ENCODE measurements around the gene SPOCK1.

Gene SPOCK1

DNA sequence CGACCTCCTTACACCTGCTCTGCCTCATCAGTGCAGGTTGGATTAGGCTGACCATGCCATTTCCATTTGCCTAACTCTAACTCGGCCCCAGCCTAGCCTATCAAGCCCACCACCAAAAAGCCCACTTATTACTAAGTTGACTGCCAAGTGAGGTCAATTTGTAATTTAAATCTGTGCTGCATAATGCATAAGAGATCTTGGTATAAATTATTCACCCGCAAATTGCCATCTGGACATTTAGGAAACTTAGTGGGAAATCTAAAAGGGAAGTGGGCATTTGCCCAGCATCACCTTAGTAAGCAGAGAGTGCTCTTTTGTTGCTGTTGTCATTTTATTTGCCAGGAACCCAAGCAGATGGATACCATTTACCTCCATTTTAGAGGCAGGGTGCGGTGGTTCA lies 143.0 kb downstream of the SPOCK1 start:
- DNase-seq, result no peak

DNA sequence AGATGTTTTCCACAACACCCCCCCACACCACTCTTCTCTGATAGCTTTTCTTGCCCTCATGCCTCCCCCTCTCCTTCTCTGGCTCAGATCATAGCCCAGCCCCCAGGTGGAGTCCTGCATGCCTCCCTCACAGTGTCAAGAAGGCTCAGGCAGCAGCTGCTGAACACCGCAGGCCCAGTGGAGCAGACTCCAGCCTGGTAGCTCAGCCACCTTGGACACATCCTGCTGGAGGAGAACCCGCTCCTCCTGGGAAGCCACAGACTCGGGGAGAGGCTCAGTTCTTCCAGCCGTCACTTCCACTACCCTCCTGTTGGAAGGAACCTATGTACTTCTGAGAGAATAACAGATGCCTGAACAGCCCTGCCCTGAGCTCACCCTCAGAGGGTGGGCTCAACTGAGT lies 143.4 kb downstream of the SPOCK1 start:
- DNase-seq, result no peak

DNA sequence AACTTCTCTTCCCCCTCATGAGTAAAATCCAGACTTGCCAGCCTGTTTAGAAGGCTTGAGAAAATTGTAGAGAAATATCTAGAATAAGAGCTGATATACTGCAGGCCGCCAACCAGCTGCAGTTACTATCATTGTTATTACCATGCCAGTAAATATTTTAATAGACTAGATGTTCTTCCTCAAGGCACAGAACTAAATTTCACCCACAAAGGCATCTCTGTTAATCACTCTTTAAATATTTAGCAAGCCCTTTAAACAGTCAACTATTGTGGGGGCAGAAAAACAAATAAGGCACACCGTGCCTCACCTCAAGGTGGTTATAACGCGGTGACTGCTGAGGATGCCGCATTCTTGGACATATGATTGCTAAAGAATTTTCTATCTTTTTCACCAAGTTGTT lies 147.0 kb downstream of the SPOCK1 start:
- DNase-seq, result no peak

DNA sequence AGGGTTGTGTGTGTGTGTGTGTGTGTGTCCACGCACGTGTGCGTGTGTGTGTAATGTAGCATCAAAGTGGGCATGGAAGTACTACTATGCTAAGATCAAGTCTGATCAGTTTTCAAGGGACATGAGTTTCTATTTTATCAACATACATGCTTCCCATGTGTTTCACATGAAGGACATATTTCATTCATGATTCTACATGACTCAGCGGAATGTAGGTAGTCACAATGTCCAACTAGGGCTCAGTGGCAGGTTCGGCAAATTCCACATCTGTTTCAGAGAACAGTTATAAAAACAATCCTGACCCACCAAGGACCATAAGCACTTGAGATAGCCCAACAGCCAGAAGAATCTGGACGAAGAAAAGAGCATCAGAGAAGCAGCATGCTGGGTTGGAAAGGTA lies 148.3 kb downstream of the SPOCK1 start:
- DNase-seq, result no peak

DNA sequence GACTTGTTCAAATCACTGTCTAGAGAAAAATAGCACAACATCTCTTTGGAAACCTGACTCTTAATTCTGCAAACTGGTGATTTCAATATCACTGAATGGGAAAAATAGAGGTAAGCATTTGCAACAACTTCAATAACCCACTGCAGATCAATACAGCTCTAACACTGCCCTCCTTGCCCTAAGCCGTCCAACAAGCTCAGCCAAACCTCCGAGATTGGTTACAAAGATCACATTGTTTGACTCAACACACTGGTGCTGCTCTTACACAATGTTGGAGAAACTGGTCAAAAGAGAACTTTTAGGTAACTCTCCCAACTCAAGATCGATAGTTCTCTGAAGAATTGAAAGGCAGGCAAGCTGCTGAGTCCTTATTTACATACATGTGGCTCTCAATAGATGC lies 150.4 kb downstream of the SPOCK1 start:
- DNase-seq, result no peak

DNA sequence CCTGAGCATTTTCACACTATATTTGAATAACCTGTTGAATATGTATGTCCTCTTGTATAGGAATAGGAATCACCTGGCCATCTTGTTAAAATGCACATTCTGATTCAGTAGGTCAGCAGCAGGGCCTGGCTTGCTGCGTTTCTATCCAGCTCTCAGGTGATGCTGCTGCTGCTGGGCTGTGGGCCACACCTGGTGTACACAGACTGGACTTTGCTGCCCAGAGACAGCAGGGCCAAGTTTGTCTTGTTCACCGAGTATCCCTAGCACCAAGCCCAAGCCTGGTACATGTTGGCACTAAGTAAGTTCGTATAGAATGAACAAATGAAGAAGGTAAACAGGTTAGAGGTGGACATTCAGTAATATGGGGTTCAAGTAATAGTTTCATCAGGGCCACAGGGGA lies 151.3 kb downstream of the SPOCK1 start:
- no peak for DNase-seq

DNA sequence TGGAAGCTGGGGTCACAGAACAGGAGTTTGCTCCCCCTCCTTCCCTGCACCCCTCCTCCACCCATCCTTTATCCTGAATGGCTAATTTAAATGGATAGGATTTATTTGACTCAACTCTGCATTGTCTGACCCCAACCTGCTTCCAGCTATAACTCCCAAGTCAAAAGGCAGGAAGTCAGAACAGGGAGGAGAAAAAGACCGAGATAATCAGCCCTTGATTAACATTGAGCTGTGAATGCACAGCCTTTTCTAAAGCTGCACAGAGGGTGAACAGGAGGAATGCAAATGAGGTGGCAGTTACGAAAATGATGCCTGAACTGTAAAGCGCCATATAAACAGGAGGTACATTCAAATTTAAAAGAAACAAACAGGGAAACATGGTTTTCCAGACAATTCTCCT lies 152.8 kb downstream of the SPOCK1 start:
- no peak for DNase-seq

DNA sequence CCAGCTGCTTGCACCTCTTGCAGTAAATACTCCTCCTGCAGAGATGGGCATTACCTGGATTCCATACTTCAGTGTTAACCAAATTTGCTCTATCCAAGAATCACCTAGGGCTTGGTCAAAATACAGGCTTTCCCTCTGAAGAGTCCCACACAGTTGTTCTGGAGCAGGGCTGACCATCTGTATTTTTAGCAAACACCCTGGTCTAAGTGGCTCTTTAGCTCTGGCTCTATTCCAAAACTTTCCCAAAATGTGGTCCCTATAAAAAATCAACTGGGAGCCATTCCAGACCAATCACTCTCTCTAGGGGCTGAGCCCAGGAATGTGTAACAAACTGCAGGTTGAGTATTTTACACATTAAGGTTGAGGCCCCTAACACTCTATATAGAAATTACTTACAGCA lies 153.7 kb downstream of the SPOCK1 start:
- DNase-seq, result no peak

DNA sequence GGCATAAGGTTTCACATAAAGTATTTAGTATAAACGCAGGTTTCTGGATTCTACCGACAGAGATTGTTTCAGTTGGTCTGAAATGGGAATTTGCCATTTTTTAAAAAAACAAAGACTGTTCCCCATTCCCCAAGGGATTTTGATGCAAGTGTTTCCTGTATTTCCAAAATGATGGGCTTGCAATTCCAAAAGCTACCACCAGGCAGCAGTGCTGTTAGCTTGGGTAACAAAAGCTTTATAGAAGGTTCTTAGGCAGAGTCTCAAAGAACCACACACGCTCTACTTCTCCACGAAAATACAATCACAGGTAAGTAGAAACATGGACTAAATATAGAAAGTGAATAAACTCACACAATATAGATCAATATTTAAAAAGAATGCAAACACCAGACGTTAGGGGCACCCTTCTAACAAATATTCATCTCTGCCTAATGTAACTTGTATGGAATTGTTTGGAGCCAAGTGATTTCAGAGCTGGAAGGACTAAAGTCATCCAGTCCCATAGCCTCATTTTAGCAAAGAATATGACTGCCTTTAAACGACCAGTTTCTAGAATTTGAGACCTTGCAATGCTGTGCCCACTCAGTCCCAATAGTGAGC lies 154.3 kb downstream of the SPOCK1 start:
- no peak for DNase-seq

DNA sequence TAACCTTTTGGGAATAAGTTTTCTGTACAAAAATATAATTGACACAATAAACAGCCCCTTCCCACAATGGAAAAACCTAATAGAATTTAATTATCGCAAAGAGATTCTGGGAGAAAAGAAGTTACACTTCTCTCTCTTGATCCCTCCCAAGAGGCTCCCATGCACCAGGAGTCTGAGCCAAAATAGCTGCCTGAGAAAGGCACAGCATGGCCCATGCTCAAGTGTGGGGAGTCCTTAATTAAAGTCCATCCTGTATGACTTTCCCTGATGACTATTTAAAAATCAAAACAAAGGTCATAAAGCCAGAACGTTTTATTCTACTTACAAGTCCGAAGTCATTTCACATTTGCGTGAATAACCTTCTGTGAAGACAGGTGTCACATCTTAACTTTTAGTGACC lies 155.1 kb downstream of the SPOCK1 start:
- DNase-seq, result no peak

DNA sequence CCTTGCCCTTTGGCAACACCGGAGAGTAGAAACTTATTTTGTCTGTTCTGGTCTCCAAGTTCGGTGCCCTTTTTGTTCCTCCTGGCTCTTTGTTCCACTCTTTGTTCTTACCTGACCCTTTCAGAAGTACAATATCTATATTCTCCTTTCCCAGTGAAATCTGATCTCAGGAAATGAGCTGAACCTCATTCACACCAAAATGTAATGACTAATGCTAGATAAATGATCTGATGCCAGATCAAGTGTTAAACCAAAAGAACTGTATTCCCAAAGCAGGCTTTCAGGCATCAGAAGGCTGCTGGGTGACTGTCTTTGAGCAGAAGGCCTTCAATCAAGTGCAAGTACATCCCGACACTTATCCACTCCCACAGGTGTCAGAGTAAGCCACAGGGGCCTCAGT lies 156.4 kb downstream of the SPOCK1 start:
- DNase-seq, result no peak

DNA sequence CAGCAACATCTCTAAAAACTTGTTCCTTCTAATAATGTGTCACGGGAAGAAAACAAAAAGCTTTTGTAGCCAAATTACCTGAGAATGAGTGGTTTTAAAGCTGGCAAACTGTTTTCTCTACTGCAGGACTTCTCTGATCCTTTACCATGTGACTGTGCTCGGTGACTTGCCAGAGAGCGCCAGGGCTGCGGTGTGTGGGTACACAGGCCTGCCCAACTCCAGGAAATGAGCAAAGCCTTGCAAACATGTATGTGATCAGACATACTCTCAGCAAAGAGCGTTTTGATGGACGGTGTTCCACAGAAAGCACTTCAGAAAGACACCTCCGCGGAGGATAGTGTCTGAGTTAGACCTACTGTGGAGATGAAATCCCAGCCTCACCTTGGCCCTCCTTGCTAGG lies 157.3 kb downstream of the SPOCK1 start:
- DNase-seq, result no peak

DNA sequence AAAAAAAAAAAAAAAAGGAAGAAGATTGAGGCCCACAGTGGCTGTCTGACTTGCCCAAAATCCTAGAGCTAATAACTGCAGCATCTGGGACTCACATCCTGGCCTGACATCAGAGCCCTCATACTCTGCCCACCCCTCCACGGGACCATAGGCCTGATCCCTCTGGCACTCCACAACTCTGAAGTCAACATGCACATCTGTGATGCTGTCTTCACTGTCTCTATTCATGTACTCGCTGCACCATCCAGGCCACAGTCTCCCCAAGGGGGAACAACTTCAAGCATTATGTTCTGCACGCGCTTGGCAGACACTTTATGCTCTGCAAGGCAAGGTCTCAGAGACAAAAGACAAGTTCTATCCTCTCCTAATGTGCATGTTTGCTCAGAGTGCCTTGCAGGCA lies 158.2 kb downstream of the SPOCK1 start:
- no peak for DNase-seq

DNA sequence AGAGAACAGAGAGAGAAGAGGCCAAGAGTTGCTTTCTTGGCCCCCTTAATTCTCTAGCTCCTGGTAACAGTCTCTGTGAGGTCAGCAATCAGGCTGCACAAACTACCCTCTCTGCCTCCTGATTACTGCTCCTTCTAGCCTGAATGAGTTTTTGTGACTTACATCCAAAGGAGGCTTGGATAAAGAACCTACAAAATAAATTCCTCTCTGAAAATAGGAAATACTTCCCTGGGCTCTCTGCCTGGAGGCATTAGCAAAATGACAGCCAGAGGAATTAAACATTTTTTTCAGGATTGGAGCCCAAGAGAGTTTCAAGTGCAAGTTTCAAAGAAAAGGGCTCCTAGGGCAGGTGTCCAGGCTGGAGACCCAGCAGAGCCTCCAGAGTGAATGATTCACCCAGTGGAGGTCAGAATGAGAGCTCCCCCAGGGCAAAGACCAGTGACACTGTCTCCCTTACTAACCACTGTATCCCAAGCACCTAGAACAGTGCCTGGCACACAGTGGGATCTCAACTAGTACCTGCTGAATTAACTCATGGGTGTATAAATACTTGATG lies 162.5 kb downstream of the SPOCK1 start:
- DNase-seq, result no peak

DNA sequence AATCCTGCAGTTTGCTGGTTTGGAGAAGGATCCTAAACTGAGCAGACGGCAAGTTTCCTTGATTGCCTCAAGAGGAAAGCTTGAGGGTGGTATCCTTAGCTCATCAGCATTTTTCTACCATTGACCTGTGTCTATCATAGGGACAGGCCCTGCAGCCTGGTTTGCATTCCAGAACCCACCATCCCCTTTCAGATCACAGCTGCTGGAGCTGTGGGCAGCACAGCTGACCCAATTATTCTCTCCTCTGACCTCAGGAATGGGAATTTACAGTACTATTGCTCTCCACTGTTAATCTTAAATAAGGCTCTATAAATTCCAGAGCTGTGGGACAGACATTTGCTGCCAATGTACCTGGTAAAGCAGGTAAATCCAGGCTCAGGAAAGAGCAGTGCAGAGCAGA lies 163.0 kb downstream of the SPOCK1 start:
- DNase-seq, result no peak

DNA sequence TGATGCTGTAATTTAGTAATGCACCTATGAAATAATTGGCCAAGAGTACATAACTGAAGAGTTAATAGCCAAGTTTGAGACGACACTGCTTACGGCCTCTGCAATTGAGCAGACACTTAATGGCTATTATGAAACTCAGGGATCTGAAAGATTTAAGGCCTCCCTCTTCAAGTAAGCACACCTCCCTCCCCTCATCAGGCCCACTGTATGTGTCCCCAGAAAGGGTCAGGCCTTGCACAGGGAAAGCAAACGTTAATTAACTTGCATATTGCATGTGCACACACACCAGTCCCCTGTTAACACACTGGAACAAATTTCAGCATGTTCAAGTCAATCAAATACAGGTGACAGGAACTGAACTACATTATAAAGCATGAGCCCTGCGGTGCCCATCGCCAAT lies 163.6 kb downstream of the SPOCK1 start:
- DNase-seq, result no peak

DNA sequence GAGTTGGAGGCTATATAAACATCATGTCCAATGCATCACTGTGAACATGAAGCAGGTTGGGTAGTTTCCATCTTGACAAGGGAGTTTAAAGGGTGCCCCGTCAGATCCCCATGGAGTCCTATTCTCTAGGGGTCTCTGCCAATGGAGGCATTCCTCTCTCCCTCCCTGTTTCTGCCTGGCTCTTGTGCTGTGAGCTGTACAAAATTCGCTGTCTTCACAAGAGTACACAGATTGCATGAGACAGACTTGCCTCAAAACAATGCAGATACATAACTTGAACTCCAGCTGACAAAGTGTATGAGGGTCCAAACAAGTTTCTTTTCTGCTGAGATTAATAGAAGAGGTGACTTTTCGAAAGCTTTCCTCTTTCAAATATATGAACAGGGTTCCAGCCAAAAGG lies 165.2 kb downstream of the SPOCK1 start:
- no peak for DNase-seq

DNA sequence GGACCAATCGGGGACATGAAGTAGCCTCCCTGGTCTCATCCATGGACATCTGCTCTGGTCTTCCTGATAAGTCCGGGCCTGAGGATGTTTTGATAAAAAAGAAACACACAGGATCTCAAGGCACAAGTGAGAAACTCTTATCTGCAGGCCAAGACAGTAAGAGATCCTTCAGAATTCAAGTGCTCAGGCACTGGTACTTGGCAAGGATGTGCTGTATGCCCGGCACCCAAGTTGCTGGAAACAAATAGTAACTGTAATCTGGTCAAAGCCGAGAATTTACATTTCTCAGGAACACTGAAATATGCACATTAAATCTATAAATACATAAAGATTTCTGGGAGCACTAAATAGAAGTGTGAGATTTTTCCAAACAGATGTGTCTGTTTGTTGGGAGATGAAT lies 165.7 kb downstream of the SPOCK1 start:
- DNase-seq, result no peak

DNA sequence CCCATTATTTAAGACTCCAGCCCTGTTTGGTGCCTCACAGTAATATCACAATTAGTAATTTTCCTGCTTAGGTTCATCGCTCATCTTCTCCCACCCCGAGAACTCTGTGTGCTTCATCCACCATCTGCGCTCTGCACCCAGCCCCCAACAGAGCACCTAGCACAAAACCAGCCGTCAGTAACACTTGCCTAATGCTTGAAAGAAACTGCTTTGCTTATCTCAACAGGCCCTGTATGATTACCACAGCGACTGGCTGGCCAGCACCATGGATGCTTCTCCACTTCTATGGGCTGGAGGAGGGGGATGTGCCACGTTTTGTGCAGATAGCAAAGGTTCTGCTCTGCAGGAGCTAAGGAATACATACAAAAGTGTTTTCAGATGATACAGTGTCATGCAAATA lies 166.8 kb downstream of the SPOCK1 start:
- no peak for DNase-seq

DNA sequence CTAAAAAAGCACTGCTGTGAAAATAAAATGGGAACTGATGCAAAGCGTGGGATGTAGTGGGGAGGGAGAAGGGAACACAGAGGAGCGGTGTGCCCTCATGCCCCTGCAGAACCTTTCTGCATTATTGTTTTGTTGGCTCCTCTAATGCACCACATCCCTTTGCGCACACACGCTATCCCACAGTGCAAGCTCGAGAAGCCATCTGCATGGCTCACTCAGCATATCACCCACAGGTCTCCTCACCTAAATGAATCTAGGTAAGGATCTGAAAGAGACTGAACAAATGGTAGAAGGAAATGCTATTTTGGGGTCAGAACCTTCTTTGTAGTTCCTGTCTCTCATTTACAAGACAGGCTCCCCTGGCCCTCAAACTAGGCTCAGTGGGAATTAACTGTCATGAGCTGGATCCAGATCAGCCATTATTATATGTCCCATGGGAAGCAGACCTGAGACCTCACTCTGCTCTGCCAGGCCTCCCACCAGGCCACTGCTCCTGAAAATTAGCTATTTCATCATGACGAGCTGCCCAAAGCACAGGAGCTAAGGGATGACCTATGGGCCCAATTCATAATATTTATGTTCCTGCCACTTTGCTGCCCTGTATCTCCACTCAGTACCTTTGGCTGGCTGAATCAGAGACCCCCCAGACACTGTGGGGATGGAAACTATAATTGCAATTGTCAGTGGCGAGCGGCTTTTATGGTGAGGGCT lies 169.4 kb downstream of the SPOCK1 start:
- no peak for DNase-seq

DNA sequence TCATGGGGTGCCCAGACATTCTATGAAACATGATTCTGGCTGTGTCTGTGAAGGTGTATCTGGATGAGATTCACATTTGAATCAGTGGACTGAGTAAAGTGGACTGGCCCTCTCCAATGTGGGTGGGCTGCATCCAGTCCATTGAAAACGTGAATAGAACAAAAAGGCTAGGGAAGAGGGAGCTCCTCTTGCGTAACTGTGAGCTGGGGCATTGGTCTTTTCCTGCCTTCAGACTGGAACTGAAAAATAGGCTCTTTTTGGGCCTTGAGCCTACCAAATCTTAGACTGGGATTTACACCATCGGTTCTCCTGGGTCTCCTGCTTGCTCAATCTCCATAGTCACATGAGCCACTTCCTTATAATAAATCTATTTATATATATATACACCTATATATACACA lies 170.1 kb downstream of the SPOCK1 start:
- DNase-seq, result no peak

DNA sequence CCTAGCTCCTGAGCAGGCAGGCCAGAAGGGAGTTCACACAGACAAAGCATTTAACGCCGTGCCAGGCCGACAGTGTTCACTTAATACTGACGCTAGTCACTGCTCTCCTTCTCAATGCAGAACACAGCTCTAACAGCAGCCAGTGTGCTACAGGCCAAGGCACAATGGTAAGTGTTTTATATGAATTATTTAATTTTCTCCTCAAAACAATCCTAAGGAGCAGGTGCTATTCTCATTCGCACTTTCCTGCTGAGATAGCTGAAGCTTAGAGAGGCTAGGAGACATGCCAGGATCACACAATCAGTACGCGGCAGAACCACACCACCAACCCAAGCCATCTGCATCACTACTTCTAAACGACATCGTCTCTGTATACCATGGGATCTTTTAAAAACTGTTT lies 170.7 kb downstream of the SPOCK1 start:
- DNase-seq, result no peak

DNA sequence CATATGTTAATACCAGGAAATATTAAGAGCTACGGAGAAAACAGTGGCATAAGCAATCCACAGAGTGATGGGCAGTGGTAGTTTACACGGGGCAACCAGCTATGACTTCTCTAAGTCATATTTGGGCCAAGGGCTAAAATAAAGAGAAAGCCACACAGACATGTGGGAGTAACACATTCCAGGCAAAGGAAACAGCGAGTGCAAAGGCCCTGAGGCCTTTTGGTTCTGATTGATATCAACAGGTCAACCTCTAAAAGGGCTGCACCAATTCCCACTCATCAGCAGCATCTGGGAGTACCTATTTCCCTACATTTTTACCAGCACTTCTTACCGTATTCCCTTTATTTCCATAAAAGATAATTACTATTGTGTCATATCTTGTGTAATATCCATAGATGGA lies 173.4 kb downstream of the SPOCK1 start:
- DNase-seq, result no peak

DNA sequence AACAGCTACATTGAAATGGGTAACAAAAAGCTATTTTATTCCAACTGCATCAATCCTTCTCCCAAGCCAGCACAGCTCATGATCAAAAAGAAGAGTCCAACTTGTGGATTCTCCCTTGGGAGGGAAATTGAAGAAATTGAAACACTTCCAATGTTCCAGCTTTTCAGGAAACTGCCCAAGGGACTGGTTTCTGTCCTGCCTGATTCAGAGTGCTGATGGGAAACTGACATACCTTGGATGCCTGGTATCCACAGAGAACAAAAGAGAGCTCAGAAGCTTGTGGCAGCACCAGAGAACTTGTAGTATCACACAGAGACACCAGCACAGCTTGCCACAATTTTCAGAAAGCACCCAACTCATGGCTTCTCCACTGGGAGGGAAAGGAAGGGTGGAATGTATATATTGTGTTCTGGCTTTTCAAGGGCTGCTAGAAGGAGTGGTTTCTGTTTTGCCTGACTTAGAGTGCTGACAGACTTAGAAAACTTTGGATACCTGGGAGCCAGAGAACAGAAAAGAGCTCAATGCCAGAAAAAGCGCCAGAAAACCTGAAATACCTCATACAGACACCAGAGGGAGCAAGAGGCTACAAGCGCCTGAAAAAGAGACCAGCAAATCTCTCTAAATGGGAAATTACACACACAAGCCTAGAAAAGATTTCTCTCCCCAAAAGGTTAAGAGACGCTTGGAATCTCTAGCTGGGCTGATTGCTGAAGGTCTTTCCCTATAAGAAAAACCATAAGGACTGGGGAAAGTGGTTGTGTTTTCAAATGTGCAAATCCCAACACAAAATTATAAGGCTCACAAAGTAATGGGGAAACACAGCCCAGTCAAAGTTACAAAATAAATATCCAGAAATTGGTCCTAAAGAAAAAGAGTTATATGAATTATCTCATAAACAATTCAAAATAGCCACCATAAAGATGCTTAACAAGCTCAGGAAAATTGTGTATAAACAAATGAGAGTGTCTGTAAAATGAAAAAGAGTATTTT lies 178.8 kb downstream of the SPOCK1 start:
- DNase-seq, result peak in 1 of 2 donors; percentile 31
